ENCODE data around the gene ADGRB3.

Gene ADGRB3

DNA sequence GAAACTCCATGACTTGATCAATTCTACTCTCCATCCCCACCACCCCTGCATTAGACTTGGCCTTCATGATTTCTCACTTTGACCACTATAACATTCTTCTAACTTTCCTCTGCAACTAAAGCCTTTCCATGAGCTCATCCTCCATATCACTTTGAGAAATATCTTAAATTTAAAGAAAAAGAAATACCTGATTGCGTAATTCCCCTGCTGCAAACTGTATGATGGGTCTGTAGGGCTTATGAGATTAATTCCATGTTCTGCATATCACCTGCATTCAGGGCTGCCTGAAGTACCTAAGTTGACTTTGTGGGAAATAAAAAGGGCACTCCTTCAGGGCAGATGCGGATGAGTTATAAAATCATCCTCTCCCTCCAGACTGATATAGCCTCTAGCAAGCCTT, 611.9 kb downstream of the ADGRB3 start:
- no peak for TF ChIP-seq CTCF (IDR thresholded peaks at IDR 0.05; ENCODE audit: low read depth, low read length, missing control alignments)
- H3K4me3 ChIP-seq (ENCODE audit: low read depth, low read length) = no peak overlapping the region
- DNase-seq (ENCODE audit: low read depth) = no peak

GRCh38 chr6:69261010-69261409, 625.9 kb downstream of the ADGRB3 start:
- DNase-seq (ENCODE audit: low read depth) = no peak
- H3K4me3 ChIP-seq (ENCODE audit: low read depth, low read length) = no peak overlapping the region
- no peak for TF ChIP-seq CTCF (IDR thresholded peaks at IDR 0.05; ENCODE audit: low read depth, low read length, missing control alignments)

- no peak overlapping the region for H3K4me3 ChIP-seq (ENCODE audit: low read depth, low read length)
- no peak for TF ChIP-seq CTCF (IDR thresholded peaks at IDR 0.05; ENCODE audit: low read depth, low read length, missing control alignments)
- no peak for DNase-seq (ENCODE audit: low read depth)
Observed at GRCh38 chr6:69263297-69263696, 628.2 kb downstream of the ADGRB3 start.

DNA sequence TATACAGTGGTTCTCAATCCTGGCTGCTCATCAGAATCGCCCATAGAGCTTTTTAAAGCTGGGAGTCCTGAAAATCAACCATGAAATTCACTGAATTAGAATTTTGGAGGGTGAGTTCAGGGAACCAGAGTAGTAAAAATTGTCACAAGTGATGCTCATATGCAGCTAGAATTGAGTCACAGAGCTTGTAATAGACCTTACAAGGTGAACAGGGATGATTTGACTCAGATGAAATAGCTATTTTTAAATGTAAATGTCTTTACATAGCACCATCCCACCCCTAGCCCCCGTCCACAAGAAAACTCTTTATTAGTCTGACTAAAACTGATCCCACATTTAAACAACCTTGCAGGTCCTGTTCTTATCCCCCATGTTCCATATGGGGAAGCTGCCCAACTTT, 630.0 kb downstream of the ADGRB3 start:
- TF ChIP-seq CTCF (IDR thresholded peaks at IDR 0.05; ENCODE audit: low read depth, low read length, missing control alignments) = no peak
- DNase-seq (ENCODE audit: low read depth) = no peak
- H3K4me3 ChIP-seq (ENCODE audit: low read depth, low read length) = no peak overlapping the region

- no peak overlapping the region for H3K4me3 ChIP-seq (ENCODE audit: low read depth, low read length)
- no peak for TF ChIP-seq CTCF (IDR thresholded peaks at IDR 0.05; ENCODE audit: low read depth, low read length, missing control alignments)
- DNase-seq (ENCODE audit: low read depth) = no peak
Observed at GRCh38 chr6:69265706-69266105, 630.6 kb downstream of the ADGRB3 start.

DNA sequence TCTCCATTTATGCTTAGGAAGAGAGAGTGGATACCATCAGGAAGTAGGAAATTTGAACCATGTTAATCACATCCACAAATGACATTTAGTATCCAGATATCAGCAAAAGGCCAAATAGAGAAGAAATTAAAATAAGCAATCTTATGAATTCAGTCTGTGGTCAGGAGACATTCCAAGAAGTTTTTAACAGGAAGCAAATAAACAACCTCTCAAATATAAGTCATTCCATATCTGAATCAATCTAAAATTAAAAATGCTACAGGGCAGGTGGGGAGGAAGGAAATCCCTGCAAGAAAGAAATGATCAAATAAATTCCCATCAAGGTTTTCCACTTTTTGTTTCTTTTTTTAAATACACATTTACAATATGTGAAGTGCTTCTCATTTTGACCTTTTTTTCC, 641.1 kb downstream of the ADGRB3 start:
- no peak for TF ChIP-seq CTCF (IDR thresholded peaks at IDR 0.05; ENCODE audit: low read depth, low read length, missing control alignments)
- no peak for DNase-seq (ENCODE audit: low read depth)
- no peak overlapping the region for H3K4me3 ChIP-seq (ENCODE audit: low read depth, low read length)

DNA sequence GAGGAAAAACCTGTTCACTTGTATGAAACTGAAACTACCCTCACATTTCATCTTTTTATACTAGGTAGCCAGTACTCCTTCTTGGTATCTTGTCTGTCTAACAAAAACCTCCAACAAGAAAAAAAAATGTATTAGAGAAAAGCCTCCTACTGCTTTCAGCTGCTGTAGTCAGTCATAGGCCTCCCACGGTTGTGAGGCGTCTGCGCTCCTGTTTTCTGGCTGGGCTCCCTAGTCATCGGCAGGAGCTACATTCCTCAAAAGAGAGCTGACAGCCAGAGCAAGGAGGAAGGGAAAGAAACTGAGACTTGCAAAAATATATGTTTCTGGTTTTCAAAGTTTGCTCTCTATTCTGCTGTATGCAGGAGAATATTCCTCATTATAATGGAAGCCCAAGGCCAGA, 644.7 kb downstream of the ADGRB3 start:
- DNase-seq (ENCODE audit: low read depth) = no peak
- H3K4me3 ChIP-seq (ENCODE audit: low read depth, low read length) = no peak overlapping the region
- TF ChIP-seq CTCF (IDR thresholded peaks at IDR 0.05; ENCODE audit: low read depth, low read length, missing control alignments) = no peak

Measured in GM12864 (cell line).